ENCODE data around the gene RAB20.

DNA sequence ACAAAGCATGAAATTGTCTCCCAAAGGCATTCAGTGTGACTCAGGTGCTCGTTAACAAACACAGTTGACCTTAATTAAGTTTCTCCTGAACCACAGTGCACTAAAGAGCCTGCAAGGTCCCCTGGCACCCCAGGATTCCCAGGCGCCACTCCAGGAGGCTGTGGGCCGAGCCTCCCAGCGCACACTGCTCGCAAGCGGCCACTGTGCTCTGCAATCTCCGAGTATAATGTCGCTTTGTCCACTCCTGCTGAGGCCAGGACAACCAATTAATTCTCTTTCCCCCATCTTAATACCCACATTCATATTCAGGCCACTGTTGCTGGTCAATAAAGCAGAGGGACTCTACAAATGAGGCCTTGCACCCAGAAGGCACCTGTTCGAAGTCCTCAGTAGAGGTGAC is 8.8 kb downstream of the RAB20 start:
- TF ChIP-seq, protein P1, sequence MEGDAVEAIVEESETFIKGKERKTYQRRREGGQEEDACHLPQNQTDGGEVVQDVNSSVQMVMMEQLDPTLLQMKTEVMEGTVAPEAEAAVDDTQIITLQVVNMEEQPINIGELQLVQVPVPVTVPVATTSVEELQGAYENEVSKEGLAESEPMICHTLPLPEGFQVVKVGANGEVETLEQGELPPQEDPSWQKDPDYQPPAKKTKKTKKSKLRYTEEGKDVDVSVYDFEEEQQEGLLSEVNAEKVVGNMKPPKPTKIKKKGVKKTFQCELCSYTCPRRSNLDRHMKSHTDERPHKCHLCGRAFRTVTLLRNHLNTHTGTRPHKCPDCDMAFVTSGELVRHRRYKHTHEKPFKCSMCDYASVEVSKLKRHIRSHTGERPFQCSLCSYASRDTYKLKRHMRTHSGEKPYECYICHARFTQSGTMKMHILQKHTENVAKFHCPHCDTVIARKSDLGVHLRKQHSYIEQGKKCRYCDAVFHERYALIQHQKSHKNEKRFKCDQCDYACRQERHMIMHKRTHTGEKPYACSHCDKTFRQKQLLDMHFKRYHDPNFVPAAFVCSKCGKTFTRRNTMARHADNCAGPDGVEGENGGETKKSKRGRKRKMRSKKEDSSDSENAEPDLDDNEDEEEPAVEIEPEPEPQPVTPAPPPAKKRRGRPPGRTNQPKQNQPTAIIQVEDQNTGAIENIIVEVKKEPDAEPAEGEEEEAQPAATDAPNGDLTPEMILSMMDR (IDR thresholded peaks at IDR 0.05) = no peak
- no peak for TF ChIP-seq POLR2A (IDR thresholded peaks at IDR 0.05)

Data from testis (tissue), 2 donors.